ENCODE measurements around the gene FGFR2. TPM values are rescaled to one million over a fixed set of nuclear protein-coding genes. Genes with fewer than 3 reads are reported as not detected.

The FGFR2 gene
- total RNA-seq, 4 donors from 2014 or later: 22.5 to 58.0 (median 44.4) TPM

DNA sequence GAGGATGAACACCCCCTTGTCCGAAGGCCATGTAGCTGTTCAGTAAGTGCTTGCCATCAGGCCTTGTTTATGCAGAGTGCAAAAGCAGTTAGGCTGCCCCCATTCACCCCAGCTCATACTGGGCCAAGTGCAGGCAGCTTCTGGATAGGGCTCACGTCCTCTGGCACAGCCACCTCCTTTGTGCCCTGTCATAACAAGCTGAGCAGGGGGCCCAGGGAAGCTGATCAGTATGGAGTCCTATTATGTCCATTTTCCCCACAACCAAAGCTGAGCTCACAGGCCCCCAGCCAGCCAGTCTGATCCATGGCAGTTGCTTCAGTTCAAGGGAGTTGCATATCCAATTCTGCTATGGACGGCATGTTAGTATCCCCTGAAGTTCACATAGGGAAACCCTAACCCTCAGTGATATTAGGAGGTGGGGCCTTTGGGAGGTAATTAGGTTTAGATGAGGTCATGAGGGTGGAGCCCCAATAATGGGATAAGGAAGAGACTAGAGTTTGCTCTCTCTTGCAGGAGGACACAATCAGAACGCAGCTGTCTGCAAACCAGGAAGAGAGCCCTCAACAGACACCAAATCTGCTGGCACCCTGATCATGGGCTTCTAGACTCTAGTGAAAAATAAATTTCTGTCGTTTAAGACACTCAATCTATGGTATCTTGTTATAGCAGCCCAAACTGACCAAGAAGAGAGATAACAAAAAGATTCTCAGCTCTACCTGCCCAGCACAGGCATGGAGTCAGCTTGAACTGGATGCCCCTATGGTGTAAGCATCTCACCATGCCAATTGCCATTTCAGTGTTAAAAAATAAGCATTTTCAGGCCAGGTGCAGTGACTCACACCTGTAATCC, 155.9 kb downstream of the FGFR2 start:
- H3K27ac ChIP-seq: no peak overlapping the region
- H3K27me3 ChIP-seq: no peaks in the 10 kb centered on the region
- 49 to 67% methylated on average over 3 to 5 of the region's 5 CpGs for WGBS, 2 donors
- peaks cover 0 to 10% (median 0%) of the 10 kb centered on the region in 3 donors for H3K4me1 ChIP-seq
- H3K36me3 ChIP-seq: no peaks in the 10 kb centered on the region
- TF ChIP-seq POLR2A (IDR thresholded peaks at IDR 0.05): no peak
- TF ChIP-seq, protein P1, sequence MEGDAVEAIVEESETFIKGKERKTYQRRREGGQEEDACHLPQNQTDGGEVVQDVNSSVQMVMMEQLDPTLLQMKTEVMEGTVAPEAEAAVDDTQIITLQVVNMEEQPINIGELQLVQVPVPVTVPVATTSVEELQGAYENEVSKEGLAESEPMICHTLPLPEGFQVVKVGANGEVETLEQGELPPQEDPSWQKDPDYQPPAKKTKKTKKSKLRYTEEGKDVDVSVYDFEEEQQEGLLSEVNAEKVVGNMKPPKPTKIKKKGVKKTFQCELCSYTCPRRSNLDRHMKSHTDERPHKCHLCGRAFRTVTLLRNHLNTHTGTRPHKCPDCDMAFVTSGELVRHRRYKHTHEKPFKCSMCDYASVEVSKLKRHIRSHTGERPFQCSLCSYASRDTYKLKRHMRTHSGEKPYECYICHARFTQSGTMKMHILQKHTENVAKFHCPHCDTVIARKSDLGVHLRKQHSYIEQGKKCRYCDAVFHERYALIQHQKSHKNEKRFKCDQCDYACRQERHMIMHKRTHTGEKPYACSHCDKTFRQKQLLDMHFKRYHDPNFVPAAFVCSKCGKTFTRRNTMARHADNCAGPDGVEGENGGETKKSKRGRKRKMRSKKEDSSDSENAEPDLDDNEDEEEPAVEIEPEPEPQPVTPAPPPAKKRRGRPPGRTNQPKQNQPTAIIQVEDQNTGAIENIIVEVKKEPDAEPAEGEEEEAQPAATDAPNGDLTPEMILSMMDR (IDR thresholded peaks at IDR 0.05): no peak
- no peak overlapping the region for H3K4me3 ChIP-seq
- intact Hi-C loops (cut with DNase I): no loop called here
- DNase-seq: no peak
- no peaks in the 10 kb centered on the region for H3K9me3 ChIP-seq

DNA sequence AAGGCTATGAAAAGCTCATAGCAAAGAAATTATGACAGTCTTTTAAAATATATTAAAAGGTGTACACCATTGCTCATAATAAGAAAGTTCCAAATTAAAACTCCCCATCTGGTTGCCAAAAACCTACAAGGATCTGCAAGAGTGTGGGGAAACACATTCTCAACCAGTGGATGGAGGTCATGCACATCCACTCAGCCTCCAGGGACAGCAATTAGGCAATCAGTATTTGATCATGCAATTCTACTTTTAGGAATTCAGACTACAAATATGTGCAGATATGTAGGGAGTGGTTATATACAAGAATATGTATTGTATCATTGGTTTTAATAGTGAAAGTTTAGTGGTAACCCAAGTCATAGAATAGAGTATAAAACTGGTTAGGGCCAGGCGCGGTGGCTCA, 157.8 kb downstream of the FGFR2 start:
- no peak overlapping the region for H3K4me3 ChIP-seq
- TF ChIP-seq, protein P1 (IDR thresholded peaks at IDR 0.05): no peak
- TF ChIP-seq POLR2A (IDR thresholded peaks at IDR 0.05): no peak
- H3K4me1 ChIP-seq: peaks cover 0 to 15% (median 3%) of the 10 kb centered on the region in 3 donors
- 83 to 100% methylated on average over 2 of the region's 2 CpGs for WGBS, 2 donors
- H3K27ac ChIP-seq: no peak overlapping the region
- H3K27me3 ChIP-seq: no peaks in the 10 kb centered on the region
- no peak for DNase-seq
- intact Hi-C loops (cut with DNase I): no loop called here
- no peaks in the 10 kb centered on the region for H3K36me3 ChIP-seq
- H3K9me3 ChIP-seq: no peaks in the 10 kb centered on the region

GRCh38 chr10:121438333-121438732, 159.9 kb downstream of the FGFR2 start:
- no peak for TF ChIP-seq POLR2A (IDR thresholded peaks at IDR 0.05)
- TF ChIP-seq, protein P1 (IDR thresholded peaks at IDR 0.05): no peak
- H3K27ac ChIP-seq: no peak overlapping the region
- no peak for DNase-seq
- intact Hi-C loops (cut with DNase I): no loop called here
- no peak overlapping the region for H3K4me3 ChIP-seq
- peaks cover 0 to 15% (median 3%) of the 10 kb centered on the region in 3 donors for H3K4me1 ChIP-seq
- H3K9me3 ChIP-seq: no peaks in the 10 kb centered on the region
- H3K36me3 ChIP-seq: no peaks in the 10 kb centered on the region
- WGBS, 2 donors: 92 to 94% methylated on average over 2 of the region's 2 CpGs
- H3K27me3 ChIP-seq: no peaks in the 10 kb centered on the region

DNA sequence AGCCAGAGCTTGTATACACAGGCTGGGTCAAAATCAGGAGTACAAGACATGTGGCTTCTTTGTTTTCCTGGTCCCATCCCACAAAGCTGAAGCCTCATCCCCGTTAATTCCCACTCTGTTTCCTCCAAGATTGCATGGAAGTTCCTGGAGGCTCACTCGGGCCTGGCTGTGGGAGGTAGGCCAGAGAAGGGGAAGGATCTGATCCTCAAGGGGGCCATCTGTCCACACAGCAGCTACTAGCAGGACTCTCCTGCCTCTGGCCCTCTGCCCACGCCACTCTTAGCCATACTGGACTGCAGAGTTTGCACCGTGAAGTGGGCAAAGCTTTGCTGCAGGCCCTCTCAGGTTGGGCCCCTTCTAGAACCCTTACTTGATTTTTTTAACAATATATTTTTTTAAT, 160.6 kb downstream of the FGFR2 start:
- H3K36me3 ChIP-seq: no peaks in the 10 kb centered on the region
- TF ChIP-seq, protein P1 (IDR thresholded peaks at IDR 0.05): no peak
- TF ChIP-seq POLR2A (IDR thresholded peaks at IDR 0.05): no peak
- intact Hi-C loops (cut with DNase I): no loop called here
- 28 to 54% methylated on average over 3 to 4 of the region's 4 CpGs for WGBS, 2 donors
- no peaks in the 10 kb centered on the region for H3K9me3 ChIP-seq
- H3K4me1 ChIP-seq: peaks cover 0 to 12% (median 3%) of the 10 kb centered on the region in 3 donors
- peak overlapping the region in 1 of 4 donors; percentile 9 for H3K27ac ChIP-seq
- H3K27me3 ChIP-seq: no peaks in the 10 kb centered on the region
- no peak for DNase-seq
- no peak overlapping the region for H3K4me3 ChIP-seq

GRCh38 chr10:121436630-121437341, 161.5 kb downstream of the FGFR2 start:
- no peak for DNase-seq
- WGBS, 2 donors: 54 to 68% methylated on average over 5 of the region's 5 CpGs
- Histone ChIP-seq H3K4me3 (no peak overlapping the region), H3K27ac (peak overlapping the region in 1 of 4 donors; percentile 9), H3K4me1 (peaks cover 0 to 10% (median 3%) of the 10 kb centered on the region in 3 donors), H3K27me3 (no peaks in the 10 kb centered on the region), H3K9me3 (no peaks in the 10 kb centered on the region), H3K36me3 (no peaks in the 10 kb centered on the region)
- intact Hi-C loops (cut with DNase I): no loop called here
- TF ChIP-seq POLR2A (IDR thresholded peaks at IDR 0.05): no peak
- TF ChIP-seq, protein P1 (IDR thresholded peaks at IDR 0.05): no peak
